Panc1 (cell line): ENCODE results near the gene OR52N4. TPM values are rescaled to one million over a fixed set of nuclear protein-coding genes. Genes with fewer than 3 reads are reported as not detected.
"Not testable (repeated sequence)": the region's sequence is repeated elsewhere in the genome, so short reads cannot be mapped to it uniquely, and the experiment has no call there.

Experiments used
- ATAC-seq: fragments of 200-7000 bp; cut with Tn5 transposase; 2 replicates; pipeline ENCODE4 v1.9.1; 2020; ENCODE audit warnings: mild to moderate bottlenecking, moderate library complexity
- BruUV-seq: library from RNA; stranded (reverse); fragments of 400-500 nt; replicated peaks from 2 replicates; lab custom pipeline; 2021; lab: Mats Ljungman, UMichigan
- CTCF ChIA-PET: fragments of 300-600 bp; sonication (Branson Sonifier 250); formaldehyde crosslinking; loops from one replicate; lab custom pipeline; 2022; ENCODE audit warnings: antibody characterized with exemption; lab: Charles Lee
- POLR2A ChIA-PET: fragments of 300-600 bp; sonication (Branson Sonifier 250); formaldehyde crosslinking; loops from one replicate; lab custom pipeline; 2022; ENCODE audit warnings: antibody characterized with exemption; lab: Charles Lee
- DNase-seq: peaks from one replicate; pipeline ENCODE4 v3.0.0-alpha.2; 2010; ENCODE audit warnings: low read depth, low spot score
- H3K27ac ChIP-seq: 2 replicates; pipeline ENCODE4 v1.5.1; 2011; ENCODE audit warnings: mild to moderate bottlenecking, low read length, inconsistent platforms
- H3K27me3 ChIP-seq: fragments of 200-500 bp; sonication (Bioruptor generic); 2 replicates; pipeline ENCODE4 v1.6.0; 2014; ENCODE audit warnings: low read length, inconsistent platforms; ENCODE audit not compliant: control insufficient read depth, insufficient read depth
- H3K36me3 ChIP-seq: fragments of 200-500 bp; sonication (Bioruptor generic); 2 replicates; pipeline ENCODE4 v1.5.1; 2014; ENCODE audit warnings: inconsistent platforms, mild to moderate bottlenecking, low read length, moderate library complexity; ENCODE audit not compliant: control insufficient read depth, insufficient read depth
- H3K4me1 ChIP-seq: 2 replicates; pipeline ENCODE4 v1.5.1; 2011; ENCODE audit warnings: inconsistent platforms, mild to moderate bottlenecking, low read length, moderate library complexity; ENCODE audit not compliant: control insufficient read depth, insufficient read depth
- H3K4me3 ChIP-seq, 2 experiments: 2 replicates each; pipeline ENCODE4 v1.5.1; 2011 to 2012; ENCODE audit warnings: low read depth in 2 of 2, low read length in 2 of 2, mild to moderate bottlenecking in 2 of 2, inconsistent platforms in 1 of 2, moderate library complexity in 1 of 2
- H3K9me3 ChIP-seq: fragments of 200-500 bp; sonication (Bioruptor generic); 2 replicates; pipeline ENCODE4 v1.5.1; 2014; ENCODE audit warnings: low read depth, mild to moderate bottlenecking, inconsistent platforms, low read length, moderate library complexity; ENCODE audit not compliant: control insufficient read depth, insufficient read depth
- CTCF ChIP-seq: fragments of 450-650 bp; IDR thresholded peaks from 2 replicates; pipeline ENCODE4 v1.5.1; 2017; ENCODE audit warnings: mild to moderate bottlenecking
- POLR2AphosphoS5 ChIP-seq: IDR thresholded peaks from 2 replicates; pipeline ENCODE4 v1.6.1; 2012; ENCODE audit warnings: mild to moderate bottlenecking, low read depth, low read length, moderate library complexity
- REST ChIP-seq, 2 experiments: IDR thresholded peaks; 2 replicates each; pipeline ENCODE4 v1.6.1; 2011 to 2012; ENCODE audit warnings: low read depth in 2 of 2, control low read depth in 1 of 2, low read length in 1 of 2, mild to moderate bottlenecking in 1 of 2, moderate library complexity in 1 of 2; ENCODE audit not compliant: insufficient read depth in 1 of 2
- SIN3A ChIP-seq: IDR thresholded peaks from 2 replicates; pipeline ENCODE4 v1.6.1; 2012; ENCODE audit warnings: low read depth, mild to moderate bottlenecking, low read length, moderate library complexity, borderline replicate concordance; ENCODE audit not compliant: insufficient read depth
- TCF7L2 ChIP-seq: IDR thresholded peaks from 2 replicates; pipeline ENCODE4 v1.6.1; 2011; ENCODE audit warnings: mild to moderate bottlenecking, low read depth, low read length, inconsistent platforms
- in situ Hi-C: cut with HindIII; loops from 2 replicates; pipeline ENCODE4 v1.10.0; 2016; ENCODE audit warnings: low sequenced_read_pairs, low pct_unique_long_range_greater_than_20kb
- intact Hi-C: fragments of 100-400 bp; cut with micrococcal nuclease; formaldehyde crosslinking; loops from one replicate; pipeline ENCODE4 v1.10.0; 2022; ENCODE audit not compliant: unreplicated experiment
- total RNA-seq: library from RNA; stranded (reverse); gene quantifications from one replicate; pipeline ENCODE4 v1.2.1, GENCODE V29; 2021; ENCODE audit not compliant: unreplicated experiment

The OR52N4 gene
- total RNA-seq, 1 experiment from 2014 or later, result not detected

- Histone ChIP-seq H3K27ac (no peak overlapping the region), H3K36me3 (no peaks in the 10 kb centered on the region), H3K9me3 (no peaks in the 10 kb centered on the region), H3K27me3 (peaks cover 12% of the 10 kb centered on the region), H3K4me3 (no peak overlapping the region), H3K4me1 (no peaks in the 10 kb centered on the region)
- in situ Hi-C loops, result no loop called here
- POLR2A ChIA-PET, result no interaction called here
- BruUV-seq, result no TSS peak
- TF ChIP-seq CTCF, result no peak
- TF ChIP-seq TCF7L2, result no peak
- no peak for TF ChIP-seq POLR2AphosphoS5
- TF ChIP-seq REST (IDR thresholded peaks at IDR 0.05; ENCODE audit: insufficient read depth in 1 of 2, low read depth in 2 of 2, low read length in 1 of 2), result no peak
- no peak for TF ChIP-seq SIN3A
- CTCF ChIA-PET, result no interaction called here
- no peak for ATAC-seq
- DNase-seq, result no peak
- intact Hi-C loops, result loop anchor here (5.0 kb wide), 1 partner anchor 236 kb away; no protein-coding TSS in a partner anchor
Measured at GRCh38 chr11:5713695-5714094, 40.3 kb upstream of the OR52N4 start.

- intact Hi-C loops, BruUV-seq, CTCF ChIA-PET, POLR2A ChIA-PET, H3K4me3 ChIP-seq, H3K9me3 ChIP-seq, in situ Hi-C loops, H3K27ac ChIP-seq, H3K27me3 ChIP-seq, H3K4me1 ChIP-seq, DNase-seq, ATAC-seq, H3K36me3 ChIP-seq: not testable (repeated sequence)
Measured at GRCh38 chr11:5716518-5716917, 37.5 kb upstream of the OR52N4 start.

- no peak overlapping the region for H3K4me3 ChIP-seq
- ATAC-seq (no peak), DNase-seq (no peak)
- no TSS peak for BruUV-seq
- peaks cover 16% of the 10 kb centered on the region; the same call in 1 of the 2 replicates for H3K27me3 ChIP-seq
- in situ Hi-C loops (no loop called here), intact Hi-C loops (no loop called here)
- ChIA-PET CTCF (no interaction called here), POLR2A (no interaction called here)
- H3K27ac ChIP-seq, result no peak overlapping the region
- no peaks in the 10 kb centered on the region for H3K9me3 ChIP-seq
- no peaks in the 10 kb centered on the region for H3K36me3 ChIP-seq
- H3K4me1 ChIP-seq, result no peaks in the 10 kb centered on the region
- TF ChIP-seq TCF7L2 (no peak), REST (IDR thresholded peaks at IDR 0.05; ENCODE audit: insufficient read depth in 1 of 2, low read depth in 2 of 2, low read length in 1 of 2) (no peak), CTCF (no peak), SIN3A (no peak), POLR2AphosphoS5 (no peak)
Measured at GRCh38 chr11:5719703-5720495, 34.1 kb upstream of the OR52N4 start.
